GM23338 (cell line): ENCODE results near the gene PGBD5. TPM values are rescaled to one million over a fixed set of nuclear protein-coding genes. Genes with fewer than 3 reads are reported as not detected.

Experiments
- ATAC-seq: fragments of 200-7000 bp; cut with Tn5 transposase; 3 replicates; pipeline ENCODE4 v1.9.1; 2020
- DNase-seq: peaks from one replicate; pipeline ENCODE4 v3.0.0-alpha.2; 2015; ENCODE audit warnings: low spot score
- H2AFZ ChIP-seq: fragments of 200-600 bp; sonication (generic); 2 replicates; pipeline ENCODE4 v1.8.0; 2016; ENCODE audit warnings: antibody characterized with exemption, mild to moderate bottlenecking, moderate library complexity
- H3F3A ChIP-seq: fragments of 200-600 bp; sonication (generic); replicated peaks from 2 replicates; pipeline ENCODE4 v1.8.0; 2017; ENCODE audit warnings: antibody characterized with exemption, mixed run types, low read depth
- H3K27ac ChIP-seq: fragments of 200-600 bp; sonication (generic); 2 replicates; pipeline ENCODE4 v1.6.1; 2016; ENCODE audit warnings: low read depth
- H3K27me3 ChIP-seq: fragments of 200-600 bp; sonication (generic); 2 replicates; pipeline ENCODE4 v1.8.0; 2016; ENCODE audit warnings: mild to moderate bottlenecking, mixed run types, moderate library complexity; ENCODE audit not compliant: insufficient read depth
- H3K36me3 ChIP-seq: fragments of 200-600 bp; sonication (generic); 2 replicates; pipeline ENCODE4 v1.8.0; 2016; ENCODE audit warnings: mild to moderate bottlenecking; ENCODE audit not compliant: insufficient read depth
- H3K4me1 ChIP-seq: fragments of 200-600 bp; sonication (generic); 2 replicates; pipeline ENCODE4 v1.8.0; 2016; ENCODE audit warnings: mild to moderate bottlenecking, moderate library complexity; ENCODE audit not compliant: insufficient read depth
- H3K4me2 ChIP-seq: fragments of 200-600 bp; sonication (generic); 2 replicates; pipeline ENCODE4 v1.7.1; 2017; ENCODE audit warnings: mixed run types
- H3K4me3 ChIP-seq: fragments of 200-600 bp; sonication (generic); 2 replicates; pipeline ENCODE4 v1.6.1; 2016; ENCODE audit warnings: mixed run types
- H3K79me2 ChIP-seq: fragments of 200-600 bp; sonication (generic); replicated peaks from 2 replicates; pipeline ENCODE4 v1.8.0; 2017; ENCODE audit warnings: mild to moderate bottlenecking; ENCODE audit not compliant: insufficient read depth
- H3K9me2 ChIP-seq: fragments of 200-600 bp; sonication (generic); 2 replicates; pipeline ENCODE4 v1.8.0; 2017; ENCODE audit not compliant: insufficient read depth
- H4K20me1 ChIP-seq: fragments of 200-600 bp; sonication (generic); replicated peaks from 2 replicates; pipeline ENCODE4 v1.8.0; 2017; ENCODE audit warnings: mild to moderate bottlenecking; ENCODE audit not compliant: insufficient read depth
- H3K27ac Mint-ChIP-seq: 2 replicates; pipeline ENCODE4 v1.8.0; 2020; ENCODE audit warnings: inconsistent platforms, mild to moderate bottlenecking, moderate library complexity, mixed read lengths
- H3K27me3 Mint-ChIP-seq: 3 replicates; pipeline ENCODE4 v1.8.0; 2022; ENCODE audit warnings: low read depth, mild to moderate bottlenecking, moderate library complexity, mixed read lengths, inconsistent platforms; ENCODE audit not compliant: insufficient read depth, poor library complexity
- H3K36me3 Mint-ChIP-seq: 3 replicates; pipeline ENCODE4 v1.8.0; 2021; ENCODE audit warnings: low read depth, mild to moderate bottlenecking, inconsistent platforms, moderate library complexity, mixed read lengths
- H3K4me1 Mint-ChIP-seq: 3 replicates; pipeline ENCODE4 v1.8.0; 2020; ENCODE audit warnings: mild to moderate bottlenecking, inconsistent platforms, mixed read lengths
- H3K4me3 Mint-ChIP-seq: 3 replicates; pipeline ENCODE4 v1.8.0; 2021; ENCODE audit warnings: moderate library complexity, mild to moderate bottlenecking, inconsistent platforms, mixed read lengths
- H3K9me3 Mint-ChIP-seq: 3 replicates; pipeline ENCODE4 v1.8.0; 2020; ENCODE audit warnings: moderate library complexity, mild to moderate bottlenecking, inconsistent platforms, mixed read lengths
- STAT1 ChIP-seq: IDR thresholded peaks from one replicate; pipeline ENCODE4 v1.6.1; 2016; ENCODE audit warnings: antibody characterized with exemption; ENCODE audit not compliant: unreplicated experiment
- polyA plus RNA-seq: library from polyadenylated mRNA; unstranded; fragments of >200 nt; fragmentation: Nextera tagmentation; extraction: Ambion mirVana; gene quantifications from 2 replicates; pipeline ENCODE4 v1.2.1, GENCODE V29; 2016
- total RNA-seq: library from RNA; depleted of rRNA; stranded (reverse); fragments of >200 nt; shearing (Covaris generic); gene quantifications from 2 replicates; pipeline ENCODE4 v1.2.3, GENCODE V29; 2014
- TF ChIP-seq, protein P1 (sequence below): fragments of 250-450 bp; sonication (Bioruptor Pico); IDR thresholded peaks from 2 replicates; pipeline ENCODE4 v1.5.0; 2020; ENCODE audit warnings: mild to moderate bottlenecking, moderate library complexity

Gene PGBD5
- total and polyA plus RNA-seq, 2 experiments from 2014 or later = 3.4 to 16.6 TPM

DNA sequence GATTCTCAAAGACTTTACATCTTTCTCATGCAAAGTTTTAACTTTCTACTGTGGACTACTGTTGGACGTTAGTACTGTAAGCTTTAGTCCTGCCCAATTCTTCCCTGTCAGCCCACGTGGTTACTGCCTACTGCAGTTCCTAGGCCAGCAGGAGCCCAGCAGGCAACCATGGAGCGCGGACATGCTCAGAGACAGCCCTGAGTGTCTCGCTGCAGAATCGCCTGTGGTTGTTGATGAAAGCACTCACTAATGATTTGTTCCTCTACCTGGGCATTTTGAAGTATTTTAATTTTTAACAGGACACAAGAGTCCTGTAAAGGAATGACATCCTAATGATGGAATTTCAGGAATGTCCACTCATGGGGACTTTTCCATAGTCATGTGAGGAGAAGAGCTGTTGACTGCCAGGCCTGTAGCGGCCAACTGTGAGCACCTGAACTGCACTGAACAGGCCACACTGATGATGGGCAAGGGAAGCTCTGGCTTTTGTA lies 44.1 kb downstream of the PGBD5 start:
- Histone ChIP-seq H3K4me1 (peaks cover 21% of the 10 kb centered on the region), H3K27me3 (no peaks in the 10 kb centered on the region), H3K4me2 (peak overlapping the region; percentile 57; the same call in 1 of the 2 replicates), H3K36me3 (0 out of 2 replicates have a peak, but pooled peaks cover 4% of the 10 kb centered on the region), H3F3A (no peaks in the 10 kb centered on the region), H3K79me2 (peaks cover 18% of the 10 kb centered on the region), H4K20me1 (0 out of 2 replicates have a peak, but pooled peaks cover 7% of the 10 kb centered on the region), H2AFZ (no peak overlapping the region), H3K4me3 (no peak overlapping the region), H3K9me2 (0 out of 2 replicates have a peak, but pooled peaks cover 3% of the 10 kb centered on the region), H3K27ac (peak overlapping the region; percentile 86; the same call in 1 of the 2 replicates)
- ATAC-seq = peak; percentile 92
- no peaks in the 10 kb centered on the region for H3K27me3 Mint-ChIP-seq
- H3K9me3 Mint-ChIP-seq = peaks cover 12% of the 10 kb centered on the region
- H3K4me3 Mint-ChIP-seq = peak overlapping the region; percentile 13; the same call in 1 of the 3 replicates
- peaks cover 21% of the 10 kb centered on the region for H3K36me3 Mint-ChIP-seq
- H3K4me1 Mint-ChIP-seq = peaks cover 33% of the 10 kb centered on the region
- DNase-seq = peak; percentile 64
- TF ChIP-seq STAT1 = no peak
- TF ChIP-seq, protein P1, sequence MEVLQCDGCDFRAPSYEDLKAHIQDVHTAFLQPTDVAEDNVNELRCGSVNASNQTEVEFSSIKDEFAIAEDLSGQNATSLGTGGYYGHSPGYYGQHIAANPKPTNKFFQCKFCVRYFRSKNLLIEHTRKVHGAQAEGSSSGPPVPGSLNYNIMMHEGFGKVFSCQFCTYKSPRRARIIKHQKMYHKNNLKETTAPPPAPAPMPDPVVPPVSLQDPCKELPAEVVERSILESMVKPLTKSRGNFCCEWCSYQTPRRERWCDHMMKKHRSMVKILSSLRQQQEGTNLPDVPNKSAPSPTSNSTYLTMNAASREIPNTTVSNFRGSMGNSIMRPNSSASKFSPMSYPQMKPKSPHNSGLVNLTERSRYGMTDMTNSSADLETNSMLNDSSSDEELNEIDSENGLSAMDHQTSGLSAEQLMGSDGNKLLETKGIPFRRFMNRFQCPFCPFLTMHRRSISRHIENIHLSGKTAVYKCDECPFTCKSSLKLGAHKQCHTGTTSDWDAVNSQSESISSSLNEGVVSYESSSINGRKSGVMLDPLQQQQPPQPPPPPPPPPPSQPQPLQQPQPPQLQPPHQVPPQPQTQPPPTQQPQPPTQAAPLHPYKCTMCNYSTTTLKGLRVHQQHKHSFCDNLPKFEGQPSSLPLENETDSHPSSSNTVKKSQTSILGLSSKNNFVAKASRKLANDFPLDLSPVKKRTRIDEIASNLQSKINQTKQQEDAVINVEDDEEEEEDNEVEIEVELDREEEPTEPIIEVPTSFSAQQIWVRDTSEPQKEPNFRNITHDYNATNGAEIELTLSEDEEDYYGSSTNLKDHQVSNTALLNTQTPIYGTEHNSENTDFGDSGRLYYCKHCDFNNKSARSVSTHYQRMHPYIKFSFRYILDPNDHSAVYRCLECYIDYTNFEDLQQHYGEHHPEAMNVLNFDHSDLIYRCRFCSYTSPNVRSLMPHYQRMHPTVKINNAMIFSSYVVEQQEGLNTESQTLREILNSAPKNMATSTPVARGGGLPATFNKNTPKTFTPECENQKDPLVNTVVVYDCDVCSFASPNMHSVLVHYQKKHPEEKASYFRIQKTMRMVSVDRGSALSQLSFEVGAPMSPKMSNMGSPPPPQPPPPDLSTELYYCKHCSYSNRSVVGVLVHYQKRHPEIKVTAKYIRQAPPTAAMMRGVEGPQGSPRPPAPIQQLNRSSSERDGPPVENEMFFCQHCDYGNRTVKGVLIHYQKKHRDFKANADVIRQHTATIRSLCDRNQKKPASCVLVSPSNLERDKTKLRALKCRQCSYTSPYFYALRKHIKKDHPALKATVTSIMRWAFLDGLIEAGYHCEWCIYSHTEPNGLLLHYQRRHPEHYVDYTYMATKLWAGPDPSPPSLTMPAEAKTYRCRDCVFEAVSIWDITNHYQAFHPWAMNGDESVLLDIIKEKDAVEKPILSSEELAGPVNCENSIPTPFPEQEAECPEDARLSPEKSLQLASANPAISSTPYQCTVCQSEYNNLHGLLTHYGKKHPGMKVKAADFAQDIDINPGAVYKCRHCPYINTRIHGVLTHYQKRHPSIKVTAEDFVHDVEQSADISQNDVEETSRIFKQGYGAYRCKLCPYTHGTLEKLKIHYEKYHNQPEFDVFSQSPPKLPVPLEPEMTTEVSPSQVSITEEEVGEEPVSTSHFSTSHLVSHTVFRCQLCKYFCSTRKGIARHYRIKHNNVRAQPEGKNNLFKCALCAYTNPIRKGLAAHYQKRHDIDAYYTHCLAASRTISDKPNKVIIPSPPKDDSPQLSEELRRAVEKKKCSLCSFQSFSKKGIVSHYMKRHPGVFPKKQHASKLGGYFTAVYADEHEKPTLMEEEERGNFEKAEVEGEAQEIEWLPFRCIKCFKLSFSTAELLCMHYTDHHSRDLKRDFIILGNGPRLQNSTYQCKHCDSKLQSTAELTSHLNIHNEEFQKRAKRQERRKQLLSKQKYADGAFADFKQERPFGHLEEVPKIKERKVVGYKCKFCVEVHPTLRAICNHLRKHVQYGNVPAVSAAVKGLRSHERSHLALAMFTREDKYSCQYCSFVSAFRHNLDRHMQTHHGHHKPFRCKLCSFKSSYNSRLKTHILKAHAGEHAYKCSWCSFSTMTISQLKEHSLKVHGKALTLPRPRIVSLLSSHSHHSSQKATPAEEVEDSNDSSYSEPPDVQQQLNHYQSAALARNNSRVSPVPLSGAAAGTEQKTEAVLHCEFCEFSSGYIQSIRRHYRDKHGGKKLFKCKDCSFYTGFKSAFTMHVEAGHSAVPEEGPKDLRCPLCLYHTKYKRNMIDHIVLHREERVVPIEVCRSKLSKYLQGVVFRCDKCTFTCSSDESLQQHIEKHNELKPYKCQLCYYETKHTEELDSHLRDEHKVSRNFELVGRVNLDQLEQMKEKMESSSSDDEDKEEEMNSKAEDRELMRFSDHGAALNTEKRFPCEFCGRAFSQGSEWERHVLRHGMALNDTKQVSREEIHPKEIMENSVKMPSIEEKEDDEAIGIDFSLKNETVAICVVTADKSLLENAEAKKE (CRISPR knock-in tag) = peak; percentile 50; the same call in 1 of the 2 replicates
- H3K27ac Mint-ChIP-seq = peak overlapping the region; percentile 83

DNA sequence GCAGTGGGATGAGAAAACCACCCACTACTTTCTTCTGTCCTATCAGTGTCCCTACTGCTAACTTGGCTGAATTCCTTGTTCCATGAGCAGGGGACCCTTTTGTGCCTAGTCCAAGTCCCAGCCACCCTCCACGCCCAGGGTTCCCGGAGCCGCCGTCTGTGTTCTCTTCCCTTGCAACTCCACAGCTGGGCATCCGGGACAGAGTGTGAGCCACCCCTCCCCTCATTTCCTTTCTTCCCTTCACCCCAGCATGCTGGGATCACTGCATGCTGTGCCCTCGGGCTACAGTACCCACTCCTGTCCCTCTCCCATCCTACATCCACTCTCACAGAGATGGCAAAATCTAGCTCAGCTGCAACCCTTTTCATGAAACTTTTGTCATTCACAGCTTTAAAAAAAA lies 44.5 kb downstream of the PGBD5 start:
- H3K9me2 ChIP-seq = 0 out of 2 replicates have a peak, but pooled peaks cover 3% of the 10 kb centered on the region
- Mint-ChIP-seq H3K4me1 (peaks cover 31% of the 10 kb centered on the region), H3K9me3 (peaks cover 12% of the 10 kb centered on the region), H3K36me3 (peaks cover 22% of the 10 kb centered on the region), H3K27me3 (no peaks in the 10 kb centered on the region), H3K27ac (peak overlapping the region; percentile 83), H3K4me3 (no peak overlapping the region)
- H3K79me2 ChIP-seq = peaks cover 18% of the 10 kb centered on the region
- H3K4me2 ChIP-seq = no peak overlapping the region; the same call in 1 of the 2 replicates
- 0 out of 2 replicates have a peak, but pooled peaks cover 3% of the 10 kb centered on the region for H4K20me1 ChIP-seq
- peaks cover 21% of the 10 kb centered on the region for H3K4me1 ChIP-seq
- ATAC-seq (peak; percentile 37), DNase-seq (no peak)
- peak overlapping the region; percentile 86; the same call in 1 of the 2 replicates for H3K27ac ChIP-seq
- no peak overlapping the region for H3K4me3 ChIP-seq
- 0 out of 2 replicates have a peak, but pooled peaks cover 4% of the 10 kb centered on the region for H3K36me3 ChIP-seq
- no peaks in the 10 kb centered on the region for H3K27me3 ChIP-seq
- no peak overlapping the region for H2AFZ ChIP-seq
- no peaks in the 10 kb centered on the region for H3F3A ChIP-seq
- TF ChIP-seq, protein P1 (CRISPR knock-in tag) = no peak
